Measurements from ENCODE around the gene TSHR. TPM values are rescaled to one million over a fixed set of nuclear protein-coding genes. Genes with fewer than 3 reads are reported as not detected.

The TSHR gene
- total RNA-seq, 1 donor from 2014 or later: not detected

DNA sequence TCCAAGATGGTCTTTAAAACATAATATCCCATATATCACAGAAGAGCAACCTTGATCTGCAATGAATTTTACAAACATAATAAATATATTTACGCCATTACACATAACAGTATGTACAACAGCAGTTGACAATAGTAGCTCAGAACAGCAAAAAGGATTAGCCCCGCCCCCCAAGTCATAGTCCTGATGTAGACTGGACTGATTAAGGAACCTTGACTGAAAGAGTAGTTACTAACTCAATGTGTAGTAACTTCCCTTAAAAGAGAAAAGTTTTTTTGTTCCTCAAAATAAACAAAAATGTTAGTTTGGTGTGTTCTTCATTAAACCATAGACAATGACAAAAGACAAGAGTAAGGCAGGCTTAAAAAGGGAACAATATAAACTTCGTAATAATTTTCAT, 220.8 kb downstream of the TSHR start:
- Mint-ChIP-seq H3K4me3 (ENCODE audit: low read depth) (no peak overlapping the region), H3K36me3 (ENCODE audit: insufficient read depth) (peaks cover 6% of the 10 kb centered on the region), H3K9me3 (ENCODE audit: low read depth) (no peaks in the 10 kb centered on the region), H3K4me1 (ENCODE audit: low read depth) (peaks cover 2% of the 10 kb centered on the region), H3K27ac (no peak overlapping the region), H3K27me3 (no peaks in the 10 kb centered on the region)
- TF ChIP-seq, protein P1, sequence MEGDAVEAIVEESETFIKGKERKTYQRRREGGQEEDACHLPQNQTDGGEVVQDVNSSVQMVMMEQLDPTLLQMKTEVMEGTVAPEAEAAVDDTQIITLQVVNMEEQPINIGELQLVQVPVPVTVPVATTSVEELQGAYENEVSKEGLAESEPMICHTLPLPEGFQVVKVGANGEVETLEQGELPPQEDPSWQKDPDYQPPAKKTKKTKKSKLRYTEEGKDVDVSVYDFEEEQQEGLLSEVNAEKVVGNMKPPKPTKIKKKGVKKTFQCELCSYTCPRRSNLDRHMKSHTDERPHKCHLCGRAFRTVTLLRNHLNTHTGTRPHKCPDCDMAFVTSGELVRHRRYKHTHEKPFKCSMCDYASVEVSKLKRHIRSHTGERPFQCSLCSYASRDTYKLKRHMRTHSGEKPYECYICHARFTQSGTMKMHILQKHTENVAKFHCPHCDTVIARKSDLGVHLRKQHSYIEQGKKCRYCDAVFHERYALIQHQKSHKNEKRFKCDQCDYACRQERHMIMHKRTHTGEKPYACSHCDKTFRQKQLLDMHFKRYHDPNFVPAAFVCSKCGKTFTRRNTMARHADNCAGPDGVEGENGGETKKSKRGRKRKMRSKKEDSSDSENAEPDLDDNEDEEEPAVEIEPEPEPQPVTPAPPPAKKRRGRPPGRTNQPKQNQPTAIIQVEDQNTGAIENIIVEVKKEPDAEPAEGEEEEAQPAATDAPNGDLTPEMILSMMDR (IDR thresholded peaks at IDR 0.05; ENCODE audit: unreplicated experiment): no peak
- no peak for DNase-seq (ENCODE audit: low spot score, unreplicated experiment)

GRCh38 chr14:81177225-81177624, 221.8 kb downstream of the TSHR start:
- no peaks in the 10 kb centered on the region for H3K9me3 Mint-ChIP-seq (ENCODE audit: low read depth)
- no peaks in the 10 kb centered on the region for H3K27me3 Mint-ChIP-seq
- no peak overlapping the region for H3K4me3 Mint-ChIP-seq (ENCODE audit: low read depth)
- H3K4me1 Mint-ChIP-seq (ENCODE audit: low read depth): peaks cover 5% of the 10 kb centered on the region
- peaks cover 9% of the 10 kb centered on the region for H3K36me3 Mint-ChIP-seq (ENCODE audit: insufficient read depth)
- no peak overlapping the region for H3K27ac Mint-ChIP-seq
- TF ChIP-seq, protein P1 (IDR thresholded peaks at IDR 0.05; ENCODE audit: unreplicated experiment): no peak
- DNase-seq (ENCODE audit: low spot score, unreplicated experiment): no peak

GRCh38 chr14:81178063-81178462, 222.6 kb downstream of the TSHR start:
- peaks cover 7% of the 10 kb centered on the region for H3K4me1 Mint-ChIP-seq (ENCODE audit: low read depth)
- DNase-seq (ENCODE audit: low spot score, unreplicated experiment): no peak
- H3K9me3 Mint-ChIP-seq (ENCODE audit: low read depth): no peaks in the 10 kb centered on the region
- H3K27me3 Mint-ChIP-seq: no peaks in the 10 kb centered on the region
- TF ChIP-seq, protein P1 (IDR thresholded peaks at IDR 0.05; ENCODE audit: unreplicated experiment): no peak
- H3K36me3 Mint-ChIP-seq (ENCODE audit: insufficient read depth): peaks cover 9% of the 10 kb centered on the region
- no peak overlapping the region for H3K27ac Mint-ChIP-seq
- no peak overlapping the region for H3K4me3 Mint-ChIP-seq (ENCODE audit: low read depth)

GRCh38 chr14:81179631-81180030, 224.2 kb downstream of the TSHR start:
- Mint-ChIP-seq H3K27ac (no peak overlapping the region), H3K36me3 (ENCODE audit: insufficient read depth) (peaks cover 10% of the 10 kb centered on the region), H3K9me3 (ENCODE audit: low read depth) (no peaks in the 10 kb centered on the region), H3K4me1 (ENCODE audit: low read depth) (peaks cover 7% of the 10 kb centered on the region), H3K27me3 (no peaks in the 10 kb centered on the region), H3K4me3 (ENCODE audit: low read depth) (no peak overlapping the region)
- TF ChIP-seq, protein P1 (IDR thresholded peaks at IDR 0.05; ENCODE audit: unreplicated experiment): no peak
- DNase-seq (ENCODE audit: low spot score, unreplicated experiment): no peak

- Mint-ChIP-seq H3K4me1 (ENCODE audit: low read depth) (peaks cover 3% of the 10 kb centered on the region), H3K27ac (no peak overlapping the region), H3K27me3 (no peaks in the 10 kb centered on the region), H3K9me3 (ENCODE audit: low read depth) (no peaks in the 10 kb centered on the region), H3K4me3 (ENCODE audit: low read depth) (no peak overlapping the region), H3K36me3 (ENCODE audit: insufficient read depth) (peaks cover 23% of the 10 kb centered on the region)
- no peak for DNase-seq (ENCODE audit: low spot score, unreplicated experiment)
- TF ChIP-seq, protein P1 (IDR thresholded peaks at IDR 0.05; ENCODE audit: unreplicated experiment): no peak
These were observed 232.6 kb downstream of the TSHR start for GRCh38 chr14:81187832-81188522.
